Neural cell (in vitro differentiated cells): ENCODE results near the gene RPLP2. TPM values are rescaled to one million over a fixed set of nuclear protein-coding genes. Genes with fewer than 3 reads are reported as not detected.

Experiments used
- H2AFZ ChIP-seq: fragments of 200-600, 300-800 bp; sonication (generic), shearing (Covaris generic); 2 replicates; pipeline ENCODE4 v1.6.0; 2014; ENCODE audit warnings: low read depth, mild to moderate bottlenecking, antibody characterized with exemption, low read length, moderate library complexity
- H3F3A ChIP-seq: fragments of 200-600 bp; shearing (Covaris generic); 2 replicates; pipeline ENCODE4 v1.6.1; 2016; ENCODE audit warnings: mild to moderate bottlenecking, moderate library complexity, mixed read lengths, antibody characterized with exemption, low read length; ENCODE audit not compliant: insufficient read depth, poor library complexity, severe bottlenecking
- H3K27ac ChIP-seq: fragments of 200-600, 300-800 bp; sonication (generic), shearing (Covaris generic); 2 replicates; pipeline ENCODE4 v1.5.1; 2014; ENCODE audit warnings: mild to moderate bottlenecking, low read length, moderate library complexity
- H3K27me3 ChIP-seq: fragments of 300-800, 200-600 bp; sonication (generic), shearing (Covaris generic); 2 replicates; pipeline ENCODE4 v1.6.0; 2014; ENCODE audit warnings: mild to moderate bottlenecking, low read depth, low read length, moderate library complexity; ENCODE audit not compliant: insufficient read depth
- H3K36me3 ChIP-seq: fragments of 300-800, 200-600 bp; sonication (generic), shearing (Covaris generic); 2 replicates; pipeline ENCODE4 v1.5.1; 2014; ENCODE audit warnings: mild to moderate bottlenecking, antibody characterized with exemption, low read length, moderate library complexity; ENCODE audit not compliant: insufficient read depth
- H3K4me2 ChIP-seq: fragments of 300-800, 200-600 bp; sonication (generic), shearing (Covaris generic); 2 replicates; pipeline ENCODE4 v1.6.0; 2014; ENCODE audit warnings: mild to moderate bottlenecking, low read length
- H3K4me3 ChIP-seq: fragments of 300-800, 200-600 bp; sonication (generic), shearing (Covaris generic); 2 replicates; pipeline ENCODE4 v1.5.1; 2014; ENCODE audit warnings: mild to moderate bottlenecking, low read length, moderate library complexity
- H3K79me2 ChIP-seq: fragments of 200-600 bp; shearing (Covaris generic); replicated peaks from 2 replicates; pipeline ENCODE4 v1.6.0; 2014; ENCODE audit warnings: mild to moderate bottlenecking, low read length, moderate library complexity; ENCODE audit not compliant: insufficient read depth
- H3K9ac ChIP-seq: fragments of 300-800, 200-600 bp; sonication (generic), shearing (Covaris generic); 2 replicates; pipeline ENCODE4 v1.6.1; 2016; ENCODE audit warnings: mild to moderate bottlenecking, low read length, mixed read lengths
- H3K9me2 ChIP-seq: fragments of 200-600 bp; shearing (Covaris generic); 2 replicates; pipeline ENCODE4 v1.6.1; 2016; ENCODE audit warnings: mild to moderate bottlenecking, low read length, mixed read lengths; ENCODE audit not compliant: insufficient read depth
- H3K9me3 ChIP-seq: fragments of 200-600, 300-800 bp; sonication (generic), shearing (Covaris generic); 2 replicates; pipeline ENCODE4 v1.6.1; 2016; ENCODE audit warnings: mild to moderate bottlenecking, mixed run types, low read length, moderate library complexity, mixed read lengths
- H4K20me1 ChIP-seq: fragments of 200-600 bp; shearing (Covaris generic); 2 replicates; pipeline ENCODE4 v1.6.1; 2016; ENCODE audit warnings: mild to moderate bottlenecking, mixed run types; ENCODE audit not compliant: insufficient read depth
- EP300 ChIP-seq: fragments of 450-650 bp; conservative IDR thresholded peaks from 2 replicates; pipeline ENCODE4 v1.6.1; 2014; ENCODE audit warnings: antibody characterized with exemption, mild to moderate bottlenecking, moderate library complexity; ENCODE audit not compliant: poor library complexity, severe bottlenecking
- EZH2 ChIP-seq: fragments of 200-600, 300-800 bp; shearing (Covaris generic), sonication (generic); IDR thresholded peaks from 2 replicates; pipeline ENCODE4 v1.6.1; 2014; ENCODE audit warnings: antibody characterized with exemption, low read length, borderline replicate concordance, mild to moderate bottlenecking; ENCODE audit not compliant: insufficient read depth, poor library complexity, severe bottlenecking
- MXI1 ChIP-seq: fragments of 450-650 bp; conservative IDR thresholded peaks from 2 replicates; pipeline ENCODE4 v1.6.1; 2014; ENCODE audit warnings: antibody characterized with exemption, mild to moderate bottlenecking; ENCODE audit not compliant: poor library complexity, severe bottlenecking
- POLR2AphosphoS5 ChIP-seq: IDR thresholded peaks from 2 replicates; pipeline ENCODE4 v1.6.1; 2012
- RAD21 ChIP-seq: fragments of 450-650 bp; conservative IDR thresholded peaks from 2 replicates; pipeline ENCODE4 v1.6.1; 2014; ENCODE audit warnings: antibody characterized with exemption, mild to moderate bottlenecking, moderate library complexity
- SMC3 ChIP-seq: fragments of 450-650 bp; conservative IDR thresholded peaks from 2 replicates; pipeline ENCODE4 v1.6.1; 2014; ENCODE audit warnings: antibody characterized with exemption, mild to moderate bottlenecking, moderate library complexity; ENCODE audit not compliant: poor library complexity
- TAF1 ChIP-seq: IDR thresholded peaks from 2 replicates; pipeline ENCODE4 v1.6.1; 2012; ENCODE audit warnings: low read depth
- polyA plus RNA-seq: library from polyadenylated mRNA; depleted of rRNA; stranded (reverse); fragments of >200 nt; gene quantifications from 2 replicates; pipeline ENCODE4 v1.2.3, GENCODE V29; 2014
- TF ChIP-seq, protein P1 (sequence below): fragments of 450-650 bp; IDR thresholded peaks from 2 replicates; pipeline ENCODE4 v1.5.1; 2014; ENCODE audit warnings: antibody characterized with exemption, mild to moderate bottlenecking, moderate library complexity; ENCODE audit not compliant: poor library complexity, severe bottlenecking
- TF ChIP-seq, protein P2 (sequence below): IDR thresholded peaks from 2 replicates; pipeline ENCODE4 v1.6.1; 2012; ENCODE audit warnings: borderline replicate concordance

The RPLP2 gene
- polyA plus RNA-seq, 1 donor from 2014 or later = 147 TPM

DNA sequence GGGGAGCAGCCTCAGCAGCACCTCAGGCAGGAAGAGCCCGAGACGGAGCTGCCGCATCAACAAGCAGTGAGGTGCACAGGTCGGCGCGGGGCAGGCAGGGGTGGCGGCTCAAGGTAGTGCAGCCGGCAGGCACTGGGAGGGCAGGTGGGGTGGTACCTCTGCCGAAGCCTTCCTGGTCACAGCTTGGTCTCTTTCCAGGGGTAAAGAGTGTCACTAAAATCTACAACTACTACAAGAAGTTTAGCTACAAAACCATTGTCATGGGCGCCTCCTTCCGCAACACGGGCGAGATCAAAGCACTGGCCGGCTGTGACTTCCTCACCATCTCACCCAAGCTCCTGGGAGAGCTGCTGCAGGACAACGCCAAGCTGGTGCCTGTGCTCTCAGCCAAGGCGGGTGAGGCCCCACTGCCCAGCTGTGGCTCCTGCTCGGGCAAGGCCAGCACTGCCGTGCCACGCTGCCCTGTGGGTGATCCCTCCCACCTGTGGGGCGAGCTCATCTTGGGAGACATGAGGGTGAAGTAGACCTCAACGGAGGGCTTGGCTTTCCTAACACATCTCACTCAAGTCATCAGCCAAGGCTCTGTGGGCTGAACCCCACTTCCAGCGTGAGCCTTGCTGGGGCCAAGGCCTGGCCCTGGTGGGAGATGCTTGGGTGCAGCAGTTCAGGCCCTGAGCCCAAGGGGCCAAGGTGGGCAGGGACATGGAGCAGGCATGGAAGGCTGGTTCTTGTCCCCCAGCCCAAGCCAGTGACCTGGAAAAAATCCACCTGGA, 46.0 kb upstream of the RPLP2 start:
- no peaks in the 10 kb centered on the region for H3K36me3 ChIP-seq

DNA sequence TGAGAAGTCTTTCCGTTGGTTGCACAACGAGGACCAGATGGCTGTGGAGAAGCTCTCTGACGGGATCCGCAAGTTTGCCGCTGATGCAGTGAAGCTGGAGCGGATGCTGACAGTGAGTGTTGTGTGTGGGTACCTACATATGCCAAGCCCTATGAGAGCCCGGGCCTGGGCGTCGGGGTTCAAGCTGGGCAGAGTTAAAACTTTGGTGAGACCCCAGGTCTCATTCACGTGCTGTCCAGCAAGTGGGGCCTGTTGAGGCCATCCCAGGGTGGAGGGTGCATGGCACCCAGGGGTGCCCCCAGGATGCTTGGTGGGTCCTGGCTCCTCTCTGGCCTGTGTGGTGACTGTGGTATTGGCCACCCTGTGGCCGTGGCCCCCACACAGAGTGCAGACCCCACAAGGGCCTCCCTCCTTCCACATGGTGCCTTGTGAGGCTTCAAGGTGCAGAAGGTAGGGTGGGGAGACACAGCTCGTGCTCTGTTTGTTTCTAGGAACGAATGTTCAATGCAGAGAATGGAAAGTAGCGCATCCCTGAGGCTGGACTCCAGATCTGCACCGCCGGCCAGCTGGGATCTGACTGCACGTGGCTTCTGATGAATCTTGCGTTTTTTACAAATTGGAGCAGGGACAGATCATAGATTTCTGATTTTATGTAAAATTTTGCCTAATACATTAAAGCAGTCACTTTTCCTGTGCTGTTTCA, 45.3 kb upstream of the RPLP2 start:
- Histone ChIP-seq H3K4me3 (no peak overlapping the region), H3K9ac (no peak overlapping the region), H3K9me3 (no peaks in the 10 kb centered on the region), H3K9me2 (no peaks in the 10 kb centered on the region), H3K27me3 (no peaks in the 10 kb centered on the region), H2AFZ (no peak overlapping the region), H3K4me2 (no peak overlapping the region), H3K27ac (no peak overlapping the region), H3F3A (no peaks in the 10 kb centered on the region), H3K79me2 (no peaks in the 10 kb centered on the region), H4K20me1 (no peaks in the 10 kb centered on the region), H3K36me3 (no peaks in the 10 kb centered on the region)
- TF ChIP-seq, protein P1, sequence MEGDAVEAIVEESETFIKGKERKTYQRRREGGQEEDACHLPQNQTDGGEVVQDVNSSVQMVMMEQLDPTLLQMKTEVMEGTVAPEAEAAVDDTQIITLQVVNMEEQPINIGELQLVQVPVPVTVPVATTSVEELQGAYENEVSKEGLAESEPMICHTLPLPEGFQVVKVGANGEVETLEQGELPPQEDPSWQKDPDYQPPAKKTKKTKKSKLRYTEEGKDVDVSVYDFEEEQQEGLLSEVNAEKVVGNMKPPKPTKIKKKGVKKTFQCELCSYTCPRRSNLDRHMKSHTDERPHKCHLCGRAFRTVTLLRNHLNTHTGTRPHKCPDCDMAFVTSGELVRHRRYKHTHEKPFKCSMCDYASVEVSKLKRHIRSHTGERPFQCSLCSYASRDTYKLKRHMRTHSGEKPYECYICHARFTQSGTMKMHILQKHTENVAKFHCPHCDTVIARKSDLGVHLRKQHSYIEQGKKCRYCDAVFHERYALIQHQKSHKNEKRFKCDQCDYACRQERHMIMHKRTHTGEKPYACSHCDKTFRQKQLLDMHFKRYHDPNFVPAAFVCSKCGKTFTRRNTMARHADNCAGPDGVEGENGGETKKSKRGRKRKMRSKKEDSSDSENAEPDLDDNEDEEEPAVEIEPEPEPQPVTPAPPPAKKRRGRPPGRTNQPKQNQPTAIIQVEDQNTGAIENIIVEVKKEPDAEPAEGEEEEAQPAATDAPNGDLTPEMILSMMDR = no peak
- TF ChIP-seq EZH2 (no peak), MXI1 (no peak), POLR2AphosphoS5 (no peak), SMC3 (no peak), EP300 (no peak), RAD21 (no peak), TAF1 (no peak)
- TF ChIP-seq, protein P2, sequence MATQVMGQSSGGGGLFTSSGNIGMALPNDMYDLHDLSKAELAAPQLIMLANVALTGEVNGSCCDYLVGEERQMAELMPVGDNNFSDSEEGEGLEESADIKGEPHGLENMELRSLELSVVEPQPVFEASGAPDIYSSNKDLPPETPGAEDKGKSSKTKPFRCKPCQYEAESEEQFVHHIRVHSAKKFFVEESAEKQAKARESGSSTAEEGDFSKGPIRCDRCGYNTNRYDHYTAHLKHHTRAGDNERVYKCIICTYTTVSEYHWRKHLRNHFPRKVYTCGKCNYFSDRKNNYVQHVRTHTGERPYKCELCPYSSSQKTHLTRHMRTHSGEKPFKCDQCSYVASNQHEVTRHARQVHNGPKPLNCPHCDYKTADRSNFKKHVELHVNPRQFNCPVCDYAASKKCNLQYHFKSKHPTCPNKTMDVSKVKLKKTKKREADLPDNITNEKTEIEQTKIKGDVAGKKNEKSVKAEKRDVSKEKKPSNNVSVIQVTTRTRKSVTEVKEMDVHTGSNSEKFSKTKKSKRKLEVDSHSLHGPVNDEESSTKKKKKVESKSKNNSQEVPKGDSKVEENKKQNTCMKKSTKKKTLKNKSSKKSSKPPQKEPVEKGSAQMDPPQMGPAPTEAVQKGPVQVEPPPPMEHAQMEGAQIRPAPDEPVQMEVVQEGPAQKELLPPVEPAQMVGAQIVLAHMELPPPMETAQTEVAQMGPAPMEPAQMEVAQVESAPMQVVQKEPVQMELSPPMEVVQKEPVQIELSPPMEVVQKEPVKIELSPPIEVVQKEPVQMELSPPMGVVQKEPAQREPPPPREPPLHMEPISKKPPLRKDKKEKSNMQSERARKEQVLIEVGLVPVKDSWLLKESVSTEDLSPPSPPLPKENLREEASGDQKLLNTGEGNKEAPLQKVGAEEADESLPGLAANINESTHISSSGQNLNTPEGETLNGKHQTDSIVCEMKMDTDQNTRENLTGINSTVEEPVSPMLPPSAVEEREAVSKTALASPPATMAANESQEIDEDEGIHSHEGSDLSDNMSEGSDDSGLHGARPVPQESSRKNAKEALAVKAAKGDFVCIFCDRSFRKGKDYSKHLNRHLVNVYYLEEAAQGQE = no peak

More for the DNA sequence above, 46.0 kb upstream of the RPLP2 start:
- H3F3A ChIP-seq = no peaks in the 10 kb centered on the region
- H3K4me2 ChIP-seq = no peak overlapping the region
- no peak overlapping the region for H3K9ac ChIP-seq
- H3K9me3 ChIP-seq = no peaks in the 10 kb centered on the region
- H3K79me2 ChIP-seq = no peaks in the 10 kb centered on the region
- no peaks in the 10 kb centered on the region for H3K27me3 ChIP-seq
- no peak overlapping the region for H2AFZ ChIP-seq
- H3K27ac ChIP-seq = no peak overlapping the region
- TF ChIP-seq RAD21 (no peak), TAF1 (no peak), EZH2 (no peak), SMC3 (no peak), MXI1 (no peak), EP300 (no peak)
- no peaks in the 10 kb centered on the region for H4K20me1 ChIP-seq
- no peaks in the 10 kb centered on the region for H3K9me2 ChIP-seq
- no peak overlapping the region for H3K4me3 ChIP-seq
